Neural cell (in vitro differentiated cells): ENCODE results near the gene ZCCHC14.

Experiments
- EP300 ChIP-seq: fragments of 450-650 bp; conservative IDR thresholded peaks from 2 replicates; pipeline ENCODE4 v1.6.1; 2014; ENCODE audit warnings: antibody characterized with exemption, mild to moderate bottlenecking, moderate library complexity; ENCODE audit not compliant: poor library complexity, severe bottlenecking
- EZH2 ChIP-seq: fragments of 200-600, 300-800 bp; shearing (Covaris generic), sonication (generic); IDR thresholded peaks from 2 replicates; pipeline ENCODE4 v1.6.1; 2014; ENCODE audit warnings: antibody characterized with exemption, low read length, borderline replicate concordance, mild to moderate bottlenecking; ENCODE audit not compliant: insufficient read depth, poor library complexity, severe bottlenecking
- POLR2AphosphoS5 ChIP-seq: IDR thresholded peaks from 2 replicates; pipeline ENCODE4 v1.6.1; 2012
- TAF1 ChIP-seq: IDR thresholded peaks from 2 replicates; pipeline ENCODE4 v1.6.1; 2012; ENCODE audit warnings: low read depth
- TF ChIP-seq, protein P1 (sequence below): fragments of 450-650 bp; IDR thresholded peaks from 2 replicates; pipeline ENCODE4 v1.5.1; 2014; ENCODE audit warnings: antibody characterized with exemption, mild to moderate bottlenecking, moderate library complexity; ENCODE audit not compliant: poor library complexity, severe bottlenecking
- TF ChIP-seq, protein P2 (sequence below): IDR thresholded peaks from 2 replicates; pipeline ENCODE4 v1.6.1; 2012; ENCODE audit warnings: borderline replicate concordance

DNA sequence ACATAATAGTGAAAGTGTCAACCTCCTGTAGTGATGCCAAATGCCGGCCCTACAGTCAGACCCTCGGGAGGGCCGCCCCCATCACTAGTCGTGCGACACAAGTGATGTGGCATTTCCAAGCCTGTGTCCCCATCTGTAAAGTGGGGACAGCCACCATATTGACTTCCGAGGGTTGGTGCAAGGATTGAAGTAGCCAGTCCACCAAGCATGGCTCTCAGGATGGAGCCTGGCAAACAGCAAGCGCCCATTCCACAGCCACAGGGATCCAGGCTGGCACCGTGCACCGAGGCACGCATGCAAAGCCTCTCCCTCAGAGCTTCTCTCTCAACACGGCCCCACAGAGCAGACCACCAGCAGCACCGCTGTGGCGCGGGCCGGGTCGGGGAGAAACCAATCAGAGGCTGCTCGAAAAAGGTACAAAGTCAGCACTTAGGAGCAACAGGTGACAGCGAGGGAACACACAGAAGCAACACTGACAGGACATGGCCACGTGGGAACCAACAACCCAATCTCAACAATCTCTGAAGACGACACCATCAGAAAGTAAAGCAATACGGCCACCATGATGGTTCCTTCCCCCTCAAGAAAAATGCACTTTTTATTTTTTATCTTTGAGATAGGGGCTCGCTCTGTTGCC is 20.6 kb downstream of the ZCCHC14 start:
- TF ChIP-seq, protein P1, sequence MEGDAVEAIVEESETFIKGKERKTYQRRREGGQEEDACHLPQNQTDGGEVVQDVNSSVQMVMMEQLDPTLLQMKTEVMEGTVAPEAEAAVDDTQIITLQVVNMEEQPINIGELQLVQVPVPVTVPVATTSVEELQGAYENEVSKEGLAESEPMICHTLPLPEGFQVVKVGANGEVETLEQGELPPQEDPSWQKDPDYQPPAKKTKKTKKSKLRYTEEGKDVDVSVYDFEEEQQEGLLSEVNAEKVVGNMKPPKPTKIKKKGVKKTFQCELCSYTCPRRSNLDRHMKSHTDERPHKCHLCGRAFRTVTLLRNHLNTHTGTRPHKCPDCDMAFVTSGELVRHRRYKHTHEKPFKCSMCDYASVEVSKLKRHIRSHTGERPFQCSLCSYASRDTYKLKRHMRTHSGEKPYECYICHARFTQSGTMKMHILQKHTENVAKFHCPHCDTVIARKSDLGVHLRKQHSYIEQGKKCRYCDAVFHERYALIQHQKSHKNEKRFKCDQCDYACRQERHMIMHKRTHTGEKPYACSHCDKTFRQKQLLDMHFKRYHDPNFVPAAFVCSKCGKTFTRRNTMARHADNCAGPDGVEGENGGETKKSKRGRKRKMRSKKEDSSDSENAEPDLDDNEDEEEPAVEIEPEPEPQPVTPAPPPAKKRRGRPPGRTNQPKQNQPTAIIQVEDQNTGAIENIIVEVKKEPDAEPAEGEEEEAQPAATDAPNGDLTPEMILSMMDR = no peak
- TF ChIP-seq POLR2AphosphoS5 (no peak), EZH2 (no peak), EP300 (no peak), TAF1 (no peak)
- TF ChIP-seq, protein P2, sequence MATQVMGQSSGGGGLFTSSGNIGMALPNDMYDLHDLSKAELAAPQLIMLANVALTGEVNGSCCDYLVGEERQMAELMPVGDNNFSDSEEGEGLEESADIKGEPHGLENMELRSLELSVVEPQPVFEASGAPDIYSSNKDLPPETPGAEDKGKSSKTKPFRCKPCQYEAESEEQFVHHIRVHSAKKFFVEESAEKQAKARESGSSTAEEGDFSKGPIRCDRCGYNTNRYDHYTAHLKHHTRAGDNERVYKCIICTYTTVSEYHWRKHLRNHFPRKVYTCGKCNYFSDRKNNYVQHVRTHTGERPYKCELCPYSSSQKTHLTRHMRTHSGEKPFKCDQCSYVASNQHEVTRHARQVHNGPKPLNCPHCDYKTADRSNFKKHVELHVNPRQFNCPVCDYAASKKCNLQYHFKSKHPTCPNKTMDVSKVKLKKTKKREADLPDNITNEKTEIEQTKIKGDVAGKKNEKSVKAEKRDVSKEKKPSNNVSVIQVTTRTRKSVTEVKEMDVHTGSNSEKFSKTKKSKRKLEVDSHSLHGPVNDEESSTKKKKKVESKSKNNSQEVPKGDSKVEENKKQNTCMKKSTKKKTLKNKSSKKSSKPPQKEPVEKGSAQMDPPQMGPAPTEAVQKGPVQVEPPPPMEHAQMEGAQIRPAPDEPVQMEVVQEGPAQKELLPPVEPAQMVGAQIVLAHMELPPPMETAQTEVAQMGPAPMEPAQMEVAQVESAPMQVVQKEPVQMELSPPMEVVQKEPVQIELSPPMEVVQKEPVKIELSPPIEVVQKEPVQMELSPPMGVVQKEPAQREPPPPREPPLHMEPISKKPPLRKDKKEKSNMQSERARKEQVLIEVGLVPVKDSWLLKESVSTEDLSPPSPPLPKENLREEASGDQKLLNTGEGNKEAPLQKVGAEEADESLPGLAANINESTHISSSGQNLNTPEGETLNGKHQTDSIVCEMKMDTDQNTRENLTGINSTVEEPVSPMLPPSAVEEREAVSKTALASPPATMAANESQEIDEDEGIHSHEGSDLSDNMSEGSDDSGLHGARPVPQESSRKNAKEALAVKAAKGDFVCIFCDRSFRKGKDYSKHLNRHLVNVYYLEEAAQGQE = no peak
